ENCODE data around the gene AHSG. TPM values are rescaled to one million over a fixed set of nuclear protein-coding genes. Genes with fewer than 3 reads are reported as not detected.

Gene AHSG
- total RNA-seq, 1 donor from 2014 or later = 0.30 TPM

DNA sequence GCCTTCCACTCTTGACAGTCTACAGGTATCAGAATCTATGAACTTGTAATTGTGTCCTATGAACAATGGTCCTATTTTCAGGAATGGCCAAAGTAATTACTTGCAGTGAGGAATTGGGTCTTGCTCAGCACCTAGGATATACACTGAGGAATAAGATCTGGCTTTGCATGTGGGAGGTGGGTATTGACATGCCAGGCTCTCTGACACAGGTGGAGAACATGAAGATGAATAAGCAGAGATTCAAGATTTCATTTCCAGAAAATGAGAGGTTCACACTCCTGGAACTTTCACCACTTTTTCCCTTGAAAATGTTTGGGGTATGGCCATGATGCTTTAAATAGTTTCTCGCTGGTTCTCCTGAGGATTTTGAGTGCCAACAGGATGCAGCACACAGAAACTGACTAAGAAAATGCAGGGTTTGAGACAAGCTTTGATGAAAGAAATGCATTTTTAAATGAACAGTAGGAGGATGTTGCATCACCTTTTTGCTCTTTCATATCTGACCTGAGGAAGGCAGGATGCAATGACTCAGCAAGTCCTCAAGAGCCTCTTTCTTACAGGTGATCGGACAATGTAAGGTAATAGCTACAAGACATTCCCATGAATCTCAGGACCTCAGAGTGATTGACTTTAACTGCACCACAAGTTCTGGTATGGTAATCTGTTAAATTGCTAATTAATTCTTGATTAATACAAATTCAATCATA lies 56.7 kb downstream of the AHSG start:
- Mint-ChIP-seq H3K27me3 (ENCODE audit: low read depth) (peaks cover 21% of the 10 kb centered on the region), H3K4me1 (peaks cover 5% of the 10 kb centered on the region), H3K27ac (ENCODE audit: unreplicated experiment) (peak overlapping the region; percentile 8), H3K36me3 (ENCODE audit: low read depth) (no peaks in the 10 kb centered on the region), H3K4me3 (no peak overlapping the region), H3K9me3 (peaks cover 2% of the 10 kb centered on the region)
- TF ChIP-seq, protein P1, sequence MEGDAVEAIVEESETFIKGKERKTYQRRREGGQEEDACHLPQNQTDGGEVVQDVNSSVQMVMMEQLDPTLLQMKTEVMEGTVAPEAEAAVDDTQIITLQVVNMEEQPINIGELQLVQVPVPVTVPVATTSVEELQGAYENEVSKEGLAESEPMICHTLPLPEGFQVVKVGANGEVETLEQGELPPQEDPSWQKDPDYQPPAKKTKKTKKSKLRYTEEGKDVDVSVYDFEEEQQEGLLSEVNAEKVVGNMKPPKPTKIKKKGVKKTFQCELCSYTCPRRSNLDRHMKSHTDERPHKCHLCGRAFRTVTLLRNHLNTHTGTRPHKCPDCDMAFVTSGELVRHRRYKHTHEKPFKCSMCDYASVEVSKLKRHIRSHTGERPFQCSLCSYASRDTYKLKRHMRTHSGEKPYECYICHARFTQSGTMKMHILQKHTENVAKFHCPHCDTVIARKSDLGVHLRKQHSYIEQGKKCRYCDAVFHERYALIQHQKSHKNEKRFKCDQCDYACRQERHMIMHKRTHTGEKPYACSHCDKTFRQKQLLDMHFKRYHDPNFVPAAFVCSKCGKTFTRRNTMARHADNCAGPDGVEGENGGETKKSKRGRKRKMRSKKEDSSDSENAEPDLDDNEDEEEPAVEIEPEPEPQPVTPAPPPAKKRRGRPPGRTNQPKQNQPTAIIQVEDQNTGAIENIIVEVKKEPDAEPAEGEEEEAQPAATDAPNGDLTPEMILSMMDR (conservative IDR thresholded peaks at IDR 0.05) = no peak
- DNase-seq (ENCODE audit: low read depth, low spot score) = no peak

DNA sequence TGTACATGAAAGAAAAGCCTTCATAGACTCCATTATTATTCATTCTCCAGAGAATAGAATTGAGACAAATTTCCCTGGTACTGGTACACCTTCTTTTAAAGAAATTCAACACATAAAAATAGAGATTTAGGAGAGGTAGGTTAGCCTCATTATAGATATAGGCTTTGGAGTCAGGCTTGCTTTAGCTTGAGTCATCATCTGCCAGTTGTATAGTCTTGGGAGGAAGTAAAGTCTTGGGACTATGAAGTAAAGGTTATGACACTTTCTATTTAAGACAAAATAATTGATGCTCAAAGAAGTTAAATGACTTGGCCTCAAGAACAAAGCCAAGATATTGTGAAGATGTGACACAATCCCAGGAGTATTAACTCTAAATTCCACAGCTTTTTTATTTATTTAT lies 57.3 kb downstream of the AHSG start:
- Mint-ChIP-seq H3K27me3 (ENCODE audit: low read depth) (peaks cover 26% of the 10 kb centered on the region), H3K9me3 (peaks cover 2% of the 10 kb centered on the region), H3K36me3 (ENCODE audit: low read depth) (no peaks in the 10 kb centered on the region), H3K4me3 (no peak overlapping the region), H3K27ac (ENCODE audit: unreplicated experiment) (no peak overlapping the region), H3K4me1 (peaks cover 5% of the 10 kb centered on the region)
- TF ChIP-seq, protein P1 (conservative IDR thresholded peaks at IDR 0.05) = no peak
- no peak for DNase-seq (ENCODE audit: low read depth, low spot score)

Other genes starting within 250 kb of the AHSG start
- gene CRYGS, start 68.7 kb upstream of the AHSG start, total RNA-seq = 4.3 and 4.7 TPM in 2 replicates
- gene TBCCD1, start 45.7 kb upstream of the AHSG start, total RNA-seq = 18.7 and 20.1 TPM in 2 replicates
- 48.9 and 53.5 TPM in 2 replicates for gene DNAJB11, start 42.3 kb upstream of the AHSG start, total RNA-seq
- not detected in 2 replicates for gene FETUB, start 27.3 kb downstream of the AHSG start, total RNA-seq
- gene HRG, start 53.0 kb downstream of the AHSG start, total RNA-seq = not detected in 2 replicates
- gene KNG1, start 104.3 kb downstream of the AHSG start, total RNA-seq = not detected in 2 replicates
- gene EIF4A2, start 170.5 kb downstream of the AHSG start, total RNA-seq = 364 and 369 TPM in 2 replicates
- gene RFC4, start 193.4 kb downstream of the AHSG start, total RNA-seq = 105 and 107 TPM in 2 replicates
- gene ADIPOQ, start 229.7 kb downstream of the AHSG start, total RNA-seq = not detected in 2 replicates

All from neural crest cell (in vitro differentiated cells).